Measurements from ENCODE around the gene WNK4. TPM values are rescaled to one million over a fixed set of nuclear protein-coding genes. Genes with fewer than 3 reads are reported as not detected.

The WNK4 gene
- total and polyA plus RNA-seq, 10 of the 15 experiments (the other 5 are each of a cell fraction or from before 2014, with no cell fraction given), result 0.06 to 0.29 (median 0.13) TPM; not detected in 5

- FAIRE-seq (no peak), DNase-seq (ENCODE audit: low read depth, low spot score) (no peak), ATAC-seq (no peak)
- no peaks in the 10 kb centered on the region for H3K9me3 ChIP-seq (replicated peaks; ENCODE audit: control insufficient read depth, insufficient read depth, low read length)
- POLR2A ChIA-PET, result interaction anchor here (0.5 kb wide), 1 partner anchor 80 kb away, joined by 5 read pairs; no protein-coding TSS in a partner anchor
- no peak overlapping the region for H2AFZ ChIP-seq (ENCODE audit: control insufficient read depth, low read depth, low read length)
- H3K4me3 ChIP-seq, result no peak overlapping the region
- BruUV-seq (replicated peaks), result no TSS peak
- no peak overlapping the region for H3K9ac ChIP-seq (ENCODE audit: control insufficient read depth, insufficient read depth, low read length)
- no peak overlapping the region for H3K4me2 ChIP-seq (ENCODE audit: control insufficient read depth, insufficient read depth)
- RAD21 ChIA-PET (ENCODE audit: unreplicated experiment), result interaction anchor here (0.9 kb wide), 1 partner anchor 24 kb away, joined by 3 read pairs; no protein-coding TSS in a partner anchor
- H3K27ac ChIP-seq (ENCODE audit: control insufficient read depth, insufficient read depth), result no peak overlapping the region
- H3K27me3 ChIP-seq (replicated peaks in 1 of 2; ENCODE audit: control insufficient read depth in 2 of 2, insufficient read depth in 2 of 2, low read length in 1 of 2), result no peaks in the 10 kb centered on the region
- no peaks in the 10 kb centered on the region for H4K20me1 ChIP-seq (ENCODE audit: control insufficient read depth, insufficient read depth)
- CTCF ChIA-PET, result interaction anchor here (0.7 to 2.2 kb wide), 7 partner anchors 13 to 240 kb away, joined by 3 to 8 read pairs (median 4); partner anchors contain the start of gene RPL27
- WGBS (ENCODE audit: insufficient coverage, insufficient replicate concordance, low lambda C conversion rate, missing lambda C conversion rate), result 6% methylated on average over 1 of the region's 1 CpG
- intact Hi-C loops (cut with micrococcal nuclease; ENCODE audit: unreplicated experiment) (no loop called here), in situ Hi-C loops (cut with MboI) (no loop called here)
- H3K79me2 ChIP-seq (ENCODE audit: control insufficient read depth, insufficient read depth, low read length), result peaks cover 8% of the 10 kb centered on the region
- H3K36me3 ChIP-seq (ENCODE audit: control insufficient read depth in 2 of 2, insufficient read depth in 2 of 2, low read length in 1 of 2), result peaks cover 11 to 33% of the 10 kb centered on the region in 2 experiments
- TF ChIP-seq RAD51 (IDR thresholded peaks at IDR 0.05), result no peak
- TF ChIP-seq GABPA (IDR thresholded peaks at IDR 0.05; ENCODE audit: low read depth), result no peak
- TF ChIP-seq ZNF622 (IDR thresholded peaks at IDR 0.05), result no peak
- TF ChIP-seq CHD1 (IDR thresholded peaks at IDR 0.05; ENCODE audit: low read depth, low read length), result no peak
- TF ChIP-seq TAF1 (IDR thresholded peaks at IDR 0.05; ENCODE audit: borderline replicate concordance, low read depth, low read length), result no peak
- peaks cover 3% of the 10 kb centered on the region; the same call in 1 of the 2 replicates for H3K4me1 ChIP-seq (ENCODE audit: control insufficient read depth, insufficient read depth, low read length)
- SMC1A ChIA-PET (ENCODE audit: uncharacterized antibody, unreplicated experiment), result interaction anchor here (0.7 to 1.0 kb wide), 3 partner anchors 18 to 180 kb away, joined by 3 to 4 read pairs (median 3); partner anchors contain the start of gene RPL27
Observed at GRCh38 chr17:42817866-42818265, 37.5 kb downstream of the WNK4 start.

GRCh38 chr17:42818379-42818778 lies 38.0 kb downstream of the WNK4 start:
- POLR2A ChIA-PET, result no interaction called here
- SMC1A ChIA-PET (ENCODE audit: uncharacterized antibody, unreplicated experiment), result interaction anchor here (0.7 to 0.9 kb wide), 2 partner anchors 18 to 179 kb away, joined by 3 to 4 read pairs; partner anchors contain the start of gene RPL27
- no peak for FAIRE-seq
- no peaks in the 10 kb centered on the region for H4K20me1 ChIP-seq (ENCODE audit: control insufficient read depth, insufficient read depth)
- H3K4me1 ChIP-seq (ENCODE audit: control insufficient read depth, insufficient read depth, low read length), result peaks cover 6% of the 10 kb centered on the region; the same call in 1 of the 2 replicates
- no peak overlapping the region for H3K4me3 ChIP-seq
- H3K27me3 ChIP-seq (replicated peaks in 1 of 2; ENCODE audit: control insufficient read depth in 2 of 2, insufficient read depth in 2 of 2, low read length in 1 of 2), result no peaks in the 10 kb centered on the region
- TF ChIP-seq MYB (IDR thresholded peaks at IDR 0.05; ENCODE audit: borderline replicate concordance, low read depth, low read length) (no peak), ZNF217 (IDR thresholded peaks at IDR 0.05) (no peak), ZNF207 (IDR thresholded peaks at IDR 0.05; ENCODE audit: borderline replicate concordance) (no peak), RUNX3 (IDR thresholded peaks at IDR 0.05; ENCODE audit: low read length) (no peak), POLR2A (IDR thresholded peaks at IDR 0.05; ENCODE audit: low read depth, low read length) (0 out of 2 replicates have a peak, but pooled peaks have one; percentile 22), E2F4 (IDR thresholded peaks at IDR 0.05; ENCODE audit: low read depth, low read length) (no peak), RAD51 (IDR thresholded peaks at IDR 0.05) (no peak), NBN (IDR thresholded peaks at IDR 0.05) (no peak), SUPT20H (IDR thresholded peaks at IDR 0.05; ENCODE audit: borderline replicate concordance, control insufficient read depth, low read depth, low read length) (no peak)
- no TSS peak for BruUV-seq (replicated peaks)
- intact Hi-C loops (cut with micrococcal nuclease; ENCODE audit: unreplicated experiment), result no loop called here
- in situ Hi-C loops (cut with MboI), result no loop called here
- CTCF ChIA-PET, result interaction anchor here (0.7 to 3.9 kb wide), 8 partner anchors 9 to 240 kb away, joined by 3 to 17 read pairs (median 4); partner anchors contain the start of gene RPL27
- RAD21 ChIA-PET (ENCODE audit: unreplicated experiment), result no interaction called here
- WGBS (ENCODE audit: insufficient coverage, insufficient replicate concordance, low lambda C conversion rate, missing lambda C conversion rate), result 80% methylated on average over 5 of the region's 5 CpGs
- H3K36me3 ChIP-seq (ENCODE audit: control insufficient read depth in 2 of 2, insufficient read depth in 2 of 2, low read length in 1 of 2), result peaks cover 11 to 33% of the 10 kb centered on the region in 2 experiments
- H3K9ac ChIP-seq (ENCODE audit: control insufficient read depth, insufficient read depth, low read length), result no peak overlapping the region
- ATAC-seq, result no peak
- H3K27ac ChIP-seq (ENCODE audit: control insufficient read depth, insufficient read depth), result no peak overlapping the region
- no peak overlapping the region for H3K4me2 ChIP-seq (ENCODE audit: control insufficient read depth, insufficient read depth)
- H3K79me2 ChIP-seq (ENCODE audit: control insufficient read depth, insufficient read depth, low read length), result peaks cover 12% of the 10 kb centered on the region
- DNase-seq (ENCODE audit: low read depth, low spot score), result no peak
- no peaks in the 10 kb centered on the region for H3K9me3 ChIP-seq (replicated peaks; ENCODE audit: control insufficient read depth, insufficient read depth, low read length)
- H2AFZ ChIP-seq (ENCODE audit: control insufficient read depth, low read depth, low read length), result no peak overlapping the region

Measured in GM12878 (cell line).